CD4-positive, alpha-beta T cell treated with Interleukin-2 at 100 ng/mL for 4 hours (primary cell): ENCODE measurements around the gene HOXA5.
A peak's percentile ranks its signal among the peaks of the same experiment; 100 is the strongest.

Experiments
- DNase-seq: peaks from one replicate; pipeline ENCODE4 v3.0.0-alpha.2; 2020; ENCODE audit warnings: low spot score

Gene HOXA5

GRCh38 chr7:27106181-27106900 is 37.1 kb downstream of the HOXA5 start:
- DNase-seq: no peak

- DNase-seq: no peak
Observed at GRCh38 chr7:27105301-27106031, 38.0 kb downstream of the HOXA5 start.

- DNase-seq: no peak
Observed at GRCh38 chr7:27104341-27105058, 39.0 kb downstream of the HOXA5 start.

GRCh38 chr7:27103489-27104226 is 39.8 kb downstream of the HOXA5 start:
- DNase-seq: no peak

- DNase-seq: no peak
Observed at GRCh38 chr7:27102581-27103442, 40.7 kb downstream of the HOXA5 start, which contains the start of gene HOXA2. TSS of gene HOXA2 (minus strand) at chr7:27102683. CDS start at chr7:27102500, 183 bp downstream.

GRCh38 chr7:27101957-27102580 is 41.4 kb downstream of the HOXA5 start:
- no peak for DNase-seq

- no peak for DNase-seq
Observed at GRCh38 chr7:27101171-27101956, 42.1 kb downstream of the HOXA5 start.

- DNase-seq: no peak
Observed at GRCh38 chr7:27100694-27101170, 42.7 kb downstream of the HOXA5 start.

- DNase-seq: no peak
Observed at GRCh38 chr7:27099453-27100370, 43.8 kb downstream of the HOXA5 start.

- DNase-seq: no peak
Observed at GRCh38 chr7:27098578-27099451, 44.7 kb downstream of the HOXA5 start.

- DNase-seq: no peak
Observed at GRCh38 chr7:27097686-27098577, 45.5 kb downstream of the HOXA5 start.

- no peak for DNase-seq
Observed at GRCh38 chr7:27096768-27097514, 46.5 kb downstream of the HOXA5 start.

- DNase-seq: peak; percentile 82
Observed at GRCh38 chr7:27095897-27096767, 47.3 kb downstream of the HOXA5 start, which contains the start of gene HOXA1. TSS of gene HOXA1 (minus strand) at chr7:27096000. CDS start at chr7:27095912, 88 bp downstream.

- no peak for DNase-seq
Observed at GRCh38 chr7:27095050-27095896, 48.2 kb downstream of the HOXA5 start.
